ENCODE measurements around the gene ERGIC1.

Gene ERGIC1

DNA sequence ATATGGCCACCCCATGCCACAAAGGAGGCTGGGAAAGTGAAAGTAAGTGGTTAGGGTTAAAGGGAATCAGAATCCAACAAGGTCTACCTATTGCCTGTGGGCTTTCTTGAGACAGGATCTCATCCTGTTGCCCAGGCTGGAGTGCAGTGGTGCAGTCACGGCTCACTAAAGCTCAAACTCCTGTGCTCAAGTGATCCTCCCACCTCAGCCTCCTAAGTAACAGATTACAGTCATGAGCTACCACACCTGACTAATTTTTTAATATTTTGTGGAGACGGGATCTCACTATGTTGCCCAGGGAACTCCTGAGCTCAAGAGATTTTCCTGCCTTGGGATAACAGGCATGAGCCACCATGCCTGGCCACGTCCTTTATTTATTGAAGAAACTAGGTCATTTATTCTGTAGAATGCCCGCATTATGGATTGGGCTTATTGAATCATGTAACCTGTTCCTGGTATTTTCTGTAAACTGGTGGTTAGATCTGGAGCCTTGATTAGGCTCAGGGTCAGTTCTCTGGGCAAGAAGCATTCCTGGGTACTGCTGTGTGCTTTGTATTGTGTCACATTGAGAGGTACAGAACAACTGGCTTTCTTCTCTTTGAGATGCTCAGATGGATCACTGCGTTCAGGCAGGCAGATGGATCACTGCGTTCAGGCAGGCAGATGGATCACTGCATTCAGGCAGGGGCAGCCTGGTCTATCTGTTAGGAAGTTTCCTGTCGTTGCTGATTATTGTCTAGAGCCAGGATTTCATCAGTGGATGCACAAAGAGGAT is 41.6 kb downstream of the ERGIC1 start:
- H3K27ac ChIP-seq, result no peak overlapping the region
- TF ChIP-seq CTCF (conservative IDR thresholded peaks at IDR 0.05), result no peak

DNA sequence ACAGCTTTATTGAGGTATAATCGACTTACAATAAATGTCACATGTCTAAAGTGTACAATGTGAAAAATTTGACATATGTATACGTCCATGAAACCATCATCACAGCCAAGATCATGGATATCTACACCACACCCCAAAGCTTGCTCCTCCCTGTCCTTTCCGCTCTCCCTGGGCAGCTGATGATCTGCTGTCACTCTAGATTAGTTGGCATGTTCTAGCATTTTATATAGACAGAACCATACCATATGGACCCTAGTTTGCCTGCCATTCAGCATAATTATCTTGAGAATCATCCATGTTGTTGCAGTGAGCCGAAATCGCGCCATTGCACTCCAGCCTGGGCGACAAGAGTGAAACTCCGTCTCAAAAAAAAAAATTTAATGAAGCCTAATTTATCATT is 42.5 kb downstream of the ERGIC1 start:
- no peak overlapping the region for H3K27ac ChIP-seq
- TF ChIP-seq CTCF (conservative IDR thresholded peaks at IDR 0.05), result no peak

- no peak overlapping the region for H3K27ac ChIP-seq
- no peak for TF ChIP-seq CTCF (conservative IDR thresholded peaks at IDR 0.05)
Measured at GRCh38 chr5:172877466-172878260, 43.6 kb downstream of the ERGIC1 start.

- no peak overlapping the region for H3K27ac ChIP-seq
Measured at GRCh38 chr5:172878585-172878932, 44.5 kb downstream of the ERGIC1 start.

GRCh38 chr5:172878933-172879752 is 45.1 kb downstream of the ERGIC1 start:
- H3K27ac ChIP-seq, result no peak overlapping the region
- no peak for TF ChIP-seq CTCF (conservative IDR thresholded peaks at IDR 0.05)

More at GRCh38 chr5:172878585-172878932, 44.5 kb downstream of the ERGIC1 start:
- TF ChIP-seq CTCF (conservative IDR thresholded peaks at IDR 0.05), result no peak

DNA sequence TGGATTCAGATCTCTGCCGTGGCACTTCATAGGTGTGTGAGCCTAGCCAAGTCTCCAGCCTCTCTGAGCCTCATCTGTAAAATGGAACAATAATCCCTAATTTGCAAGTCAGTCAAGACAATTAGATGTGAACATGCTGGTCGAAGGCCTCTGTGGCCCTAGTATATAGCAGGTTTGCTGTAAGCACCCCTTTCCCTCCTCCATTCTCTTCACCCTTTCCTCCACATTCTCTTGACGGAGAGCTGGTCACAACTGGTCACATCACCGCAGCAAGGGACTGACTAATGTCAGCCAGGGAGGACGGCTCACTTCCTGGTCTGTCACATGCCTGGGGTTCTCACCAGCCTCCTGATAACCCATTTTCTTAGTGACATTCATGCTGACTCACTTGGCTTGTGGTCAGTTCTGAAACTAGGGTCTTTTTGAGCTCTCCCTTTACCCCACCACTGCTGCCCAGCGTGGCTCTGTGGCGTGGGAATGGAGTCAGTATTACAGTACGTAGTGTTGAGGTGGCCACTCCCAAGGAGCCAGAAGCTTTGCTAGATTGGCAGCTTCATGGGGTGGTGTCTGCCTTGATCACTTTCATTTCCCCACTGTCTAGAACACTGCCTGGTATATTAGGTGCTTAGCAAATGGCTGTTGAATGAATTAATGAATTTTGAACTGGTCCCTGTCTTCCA is 47.8 kb downstream of the ERGIC1 start:
- TF ChIP-seq CTCF (conservative IDR thresholded peaks at IDR 0.05), result no peak
- H3K27ac ChIP-seq, result no peak overlapping the region

All from VCaP (cell line).